Measurements from ENCODE around the gene CCDC187. TPM values are rescaled to one million over a fixed set of nuclear protein-coding genes. Genes with fewer than 3 reads are reported as not detected.

CCDC187 gene
- total and polyA plus RNA-seq, 2 of the 13 experiments (the other 11 are each of a cell fraction or from before 2014, with no cell fraction given): 0.03 to 0.13 TPM

DNA sequence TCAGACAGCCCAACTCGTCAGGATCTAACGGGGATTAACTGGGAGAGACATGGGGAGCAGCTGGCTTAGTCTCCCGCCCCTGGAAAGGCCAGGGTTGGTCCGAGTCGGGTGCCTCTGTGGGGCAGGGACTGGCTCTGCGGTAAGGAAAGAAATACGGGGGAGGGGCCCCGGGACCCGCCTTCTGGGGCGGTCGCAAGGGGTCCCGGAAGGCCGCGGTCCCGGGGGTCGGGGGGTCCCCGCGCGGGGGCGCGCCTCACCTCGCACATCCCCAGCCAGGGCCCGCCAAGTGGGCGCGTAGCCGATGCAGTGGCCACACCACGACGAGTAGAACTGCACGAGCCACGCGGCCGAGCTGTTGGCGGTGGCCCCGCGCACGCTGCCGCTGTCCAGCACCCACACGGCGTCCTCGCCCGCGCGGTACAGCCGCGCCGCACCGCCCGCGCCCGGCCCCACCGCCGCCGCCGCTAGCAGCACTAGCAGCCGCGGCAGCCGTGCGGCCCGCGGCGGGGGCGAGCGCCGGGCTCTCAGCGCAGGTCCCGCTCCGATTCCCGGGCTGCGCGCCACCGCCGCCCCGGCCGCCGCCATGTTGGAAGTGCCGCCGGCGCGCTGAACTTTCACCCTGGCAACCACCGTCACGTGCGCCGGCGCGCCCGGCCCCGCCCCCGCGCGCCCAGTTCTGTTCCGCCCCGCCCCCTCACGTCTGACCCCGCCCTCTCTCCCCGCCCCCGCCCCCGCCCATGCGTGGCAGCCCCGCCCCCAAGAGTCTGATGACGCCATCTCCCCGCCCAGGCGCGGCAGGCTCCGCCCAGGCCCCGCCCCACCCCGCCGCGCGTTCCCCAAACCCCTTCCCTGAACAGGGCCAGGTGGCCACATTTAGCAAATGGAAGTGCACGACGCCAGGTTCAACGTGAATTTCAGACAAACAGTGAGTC lies 58.4 kb downstream of the CCDC187 start, which contains the start of gene QSOX2 (continued):
- TF ChIP-seq, protein P1, sequence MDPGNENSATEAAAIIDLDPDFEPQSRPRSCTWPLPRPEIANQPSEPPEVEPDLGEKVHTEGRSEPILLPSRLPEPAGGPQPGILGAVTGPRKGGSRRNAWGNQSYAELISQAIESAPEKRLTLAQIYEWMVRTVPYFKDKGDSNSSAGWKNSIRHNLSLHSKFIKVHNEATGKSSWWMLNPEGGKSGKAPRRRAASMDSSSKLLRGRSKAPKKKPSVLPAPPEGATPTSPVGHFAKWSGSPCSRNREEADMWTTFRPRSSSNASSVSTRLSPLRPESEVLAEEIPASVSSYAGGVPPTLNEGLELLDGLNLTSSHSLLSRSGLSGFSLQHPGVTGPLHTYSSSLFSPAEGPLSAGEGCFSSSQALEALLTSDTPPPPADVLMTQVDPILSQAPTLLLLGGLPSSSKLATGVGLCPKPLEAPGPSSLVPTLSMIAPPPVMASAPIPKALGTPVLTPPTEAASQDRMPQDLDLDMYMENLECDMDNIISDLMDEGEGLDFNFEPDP (CRISPR knock-in tag; conservative IDR thresholded peaks at IDR 0.05): 0 out of 2 replicates have a peak, but pooled peaks have one; percentile 27
- TF ChIP-seq REPIN1 (CRISPR knock-in tag; IDR thresholded peaks at IDR 0.05; ENCODE audit: borderline replicate concordance, low read depth): no peak
- 0 out of 2 replicates have a peak, but pooled peaks have one; percentile 14 for TF ChIP-seq THAP11 (CRISPR knock-in tag; IDR thresholded peaks at IDR 0.05)
- TF ChIP-seq RBFOX2 (IDR thresholded peaks at IDR 0.05; ENCODE audit: low read depth, low read length): peak; percentile 72
- TF ChIP-seq, protein P2, sequence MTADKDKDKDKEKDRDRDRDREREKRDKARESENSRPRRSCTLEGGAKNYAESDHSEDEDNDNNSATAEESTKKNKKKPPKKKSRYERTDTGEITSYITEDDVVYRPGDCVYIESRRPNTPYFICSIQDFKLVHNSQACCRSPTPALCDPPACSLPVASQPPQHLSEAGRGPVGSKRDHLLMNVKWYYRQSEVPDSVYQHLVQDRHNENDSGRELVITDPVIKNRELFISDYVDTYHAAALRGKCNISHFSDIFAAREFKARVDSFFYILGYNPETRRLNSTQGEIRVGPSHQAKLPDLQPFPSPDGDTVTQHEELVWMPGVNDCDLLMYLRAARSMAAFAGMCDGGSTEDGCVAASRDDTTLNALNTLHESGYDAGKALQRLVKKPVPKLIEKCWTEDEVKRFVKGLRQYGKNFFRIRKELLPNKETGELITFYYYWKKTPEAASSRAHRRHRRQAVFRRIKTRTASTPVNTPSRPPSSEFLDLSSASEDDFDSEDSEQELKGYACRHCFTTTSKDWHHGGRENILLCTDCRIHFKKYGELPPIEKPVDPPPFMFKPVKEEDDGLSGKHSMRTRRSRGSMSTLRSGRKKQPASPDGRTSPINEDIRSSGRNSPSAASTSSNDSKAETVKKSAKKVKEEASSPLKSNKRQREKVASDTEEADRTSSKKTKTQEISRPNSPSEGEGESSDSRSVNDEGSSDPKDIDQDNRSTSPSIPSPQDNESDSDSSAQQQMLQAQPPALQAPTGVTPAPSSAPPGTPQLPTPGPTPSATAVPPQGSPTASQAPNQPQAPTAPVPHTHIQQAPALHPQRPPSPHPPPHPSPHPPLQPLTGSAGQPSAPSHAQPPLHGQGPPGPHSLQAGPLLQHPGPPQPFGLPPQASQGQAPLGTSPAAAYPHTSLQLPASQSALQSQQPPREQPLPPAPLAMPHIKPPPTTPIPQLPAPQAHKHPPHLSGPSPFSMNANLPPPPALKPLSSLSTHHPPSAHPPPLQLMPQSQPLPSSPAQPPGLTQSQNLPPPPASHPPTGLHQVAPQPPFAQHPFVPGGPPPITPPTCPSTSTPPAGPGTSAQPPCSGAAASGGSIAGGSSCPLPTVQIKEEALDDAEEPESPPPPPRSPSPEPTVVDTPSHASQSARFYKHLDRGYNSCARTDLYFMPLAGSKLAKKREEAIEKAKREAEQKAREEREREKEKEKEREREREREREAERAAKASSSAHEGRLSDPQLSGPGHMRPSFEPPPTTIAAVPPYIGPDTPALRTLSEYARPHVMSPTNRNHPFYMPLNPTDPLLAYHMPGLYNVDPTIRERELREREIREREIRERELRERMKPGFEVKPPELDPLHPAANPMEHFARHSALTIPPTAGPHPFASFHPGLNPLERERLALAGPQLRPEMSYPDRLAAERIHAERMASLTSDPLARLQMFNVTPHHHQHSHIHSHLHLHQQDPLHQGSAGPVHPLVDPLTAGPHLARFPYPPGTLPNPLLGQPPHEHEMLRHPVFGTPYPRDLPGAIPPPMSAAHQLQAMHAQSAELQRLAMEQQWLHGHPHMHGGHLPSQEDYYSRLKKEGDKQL (CRISPR knock-in tag; IDR thresholded peaks at IDR 0.05; ENCODE audit: low read depth): no peak
- no peak for TF ChIP-seq MED8 (CRISPR knock-in tag; IDR thresholded peaks at IDR 0.05; ENCODE audit: insufficient replicate concordance)
- no peak for TF ChIP-seq ZBTB21 (CRISPR knock-in tag; IDR thresholded peaks at IDR 0.05)
- TF ChIP-seq SATB2 (CRISPR knock-in tag; IDR thresholded peaks at IDR 0.05): no peak
- no peak for TF ChIP-seq SUZ12 (IDR thresholded peaks at IDR 0.05; ENCODE audit: low read depth, low read length)
- TF ChIP-seq JUNB (CRISPR knock-in tag; IDR thresholded peaks at IDR 0.05; ENCODE audit: borderline replicate concordance): no peak
- TF ChIP-seq SCMH1 (CRISPR knock-in tag; IDR thresholded peaks at IDR 0.05; ENCODE audit: borderline replicate concordance): no peak
- no peak for TF ChIP-seq ZNF326 (CRISPR knock-in tag; IDR thresholded peaks at IDR 0.05; ENCODE audit: borderline replicate concordance)
- TF ChIP-seq BRCA1 (CRISPR knock-in tag; IDR thresholded peaks at IDR 0.05): no peak
- TF ChIP-seq ZNF761 (CRISPR knock-in tag; conservative IDR thresholded peaks at IDR 0.05): no peak
- no peak for TF ChIP-seq MATR3 (CRISPR knock-in tag; IDR thresholded peaks at IDR 0.05)
- peak; percentile 31; the same call in 1 of the 2 replicates for TF ChIP-seq SALL2 (CRISPR knock-in tag; IDR thresholded peaks at IDR 0.05)
- TF ChIP-seq, protein P3, sequence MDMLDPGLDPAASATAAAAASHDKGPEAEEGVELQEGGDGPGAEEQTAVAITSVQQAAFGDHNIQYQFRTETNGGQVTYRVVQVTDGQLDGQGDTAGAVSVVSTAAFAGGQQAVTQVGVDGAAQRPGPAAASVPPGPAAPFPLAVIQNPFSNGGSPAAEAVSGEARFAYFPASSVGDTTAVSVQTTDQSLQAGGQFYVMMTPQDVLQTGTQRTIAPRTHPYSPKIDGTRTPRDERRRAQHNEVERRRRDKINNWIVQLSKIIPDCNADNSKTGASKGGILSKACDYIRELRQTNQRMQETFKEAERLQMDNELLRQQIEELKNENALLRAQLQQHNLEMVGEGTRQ (IDR thresholded peaks at IDR 0.05; ENCODE audit: low read depth, low read length): peak; percentile 40
- TF ChIP-seq, protein P3 (CRISPR knock-in tag; IDR thresholded peaks at IDR 0.05; ENCODE audit: borderline replicate concordance): no peak; the same call in 1 of the 2 replicates
